Endothelial cell of umbilical vein (primary cell): ENCODE data around the gene CUL3. TPM values are rescaled to one million over a fixed set of nuclear protein-coding genes. Genes with fewer than 3 reads are reported as not detected.

Experiments used
- BruUV-seq: library from RNA; stranded (reverse); fragments of 400-500 nt; replicated peaks from 2 replicates; lab custom pipeline; 2021; lab: Mats Ljungman, UMichigan
- CTCF ChIA-PET: fragments of 300-600, 350-600 bp; sonication (Branson Sonifier 250); formaldehyde crosslinking; loops from one replicate; lab custom pipeline; 2021; ENCODE audit warnings: antibody characterized with exemption, inconsistent platforms; lab: Charles Lee
- POLR2A ChIA-PET: fragments of 300-600, 350-600 bp; sonication (Branson Sonifier 250); formaldehyde crosslinking; loops from one replicate; lab custom pipeline; 2021; ENCODE audit warnings: antibody characterized with exemption, inconsistent platforms; lab: Charles Lee
- DNase-seq: peaks from one replicate; pipeline ENCODE4 v3.0.0-alpha.2; 2011; ENCODE audit warnings: low read depth, low spot score
- FAIRE-seq: peaks from 2 replicates; lab custom pipeline; 2011; peaks lifted over from hg19 to GRCh38; lab: Jason Lieb, UNC
- H2AFZ ChIP-seq: 2 replicates; pipeline ENCODE4 v1.6.0; 2012; ENCODE audit warnings: low read depth, low read length, control low read depth, inconsistent platforms
- H3K27ac ChIP-seq: 2 replicates; pipeline ENCODE4 v1.5.1; 2011; ENCODE audit warnings: low read depth, mild to moderate bottlenecking, control low read depth, low read length, moderate library complexity; ENCODE audit not compliant: insufficient read depth
- H3K27me3 ChIP-seq, 2 experiments: 2 replicates each; pipeline versions ENCODE4 v1.6.0 to v1.6.1; 2011; ENCODE audit warnings: low read length in 2 of 2, mixed read lengths in 1 of 2; ENCODE audit not compliant: control insufficient read depth in 2 of 2, insufficient read depth in 2 of 2
- H3K36me3 ChIP-seq, 2 experiments: 2 replicates in 1 of 2; 3 replicates in 1 of 2; pipeline ENCODE4 v1.5.1; 2011; ENCODE audit warnings: low read length in 2 of 2, mild to moderate bottlenecking in 1 of 2, moderate library complexity in 1 of 2; ENCODE audit not compliant: control insufficient read depth in 2 of 2, insufficient read depth in 2 of 2; ENCODE audit errors: extremely low read depth in 1 of 2
- H3K4me1 ChIP-seq: 3 replicates; pipeline ENCODE4 v1.5.1; 2011; ENCODE audit warnings: mild to moderate bottlenecking, low read length; ENCODE audit not compliant: control insufficient read depth, insufficient read depth; ENCODE audit errors: extremely low read depth
- H3K4me2 ChIP-seq: 2 replicates; pipeline ENCODE4 v1.6.1; 2011; ENCODE audit warnings: low read length, control low read depth, mixed read lengths; ENCODE audit not compliant: insufficient read depth
- H3K4me3 ChIP-seq, 3 experiments: fragments of 200-600 bp in 1 of 3; sonication (generic), shearing (Covaris generic) in 1 of 3; replicated peaks in 1 of 3; 2 replicates each; pipeline ENCODE4 v1.5.1; 2011 to 2016; ENCODE audit warnings: control low read depth in 3 of 3, low read length in 3 of 3, mild to moderate bottlenecking in 2 of 3, inconsistent platforms in 1 of 3, low read depth in 1 of 3, moderate library complexity in 1 of 3; ENCODE audit not compliant: insufficient read depth in 1 of 3
- H3K79me2 ChIP-seq: 2 replicates; pipeline ENCODE4 v1.6.0; 2012; ENCODE audit warnings: low read length, inconsistent platforms; ENCODE audit not compliant: control insufficient read depth, insufficient read depth
- H3K9ac ChIP-seq: replicated peaks from 2 replicates; pipeline ENCODE3; 2011; ENCODE audit warnings: low read length, control low read depth; ENCODE audit not compliant: insufficient read depth; ENCODE audit errors: extremely low read depth
- H3K9me1 ChIP-seq: replicated peaks from 3 replicates; pipeline ENCODE4 v1.6.0; 2011; ENCODE audit warnings: mild to moderate bottlenecking, low read length; ENCODE audit not compliant: control insufficient read depth, insufficient read depth; ENCODE audit errors: extremely low read depth
- H3K9me3 ChIP-seq: replicated peaks from 2 replicates; pipeline ENCODE4 v1.5.1; 2012; ENCODE audit warnings: low read length, inconsistent platforms; ENCODE audit not compliant: control insufficient read depth, insufficient read depth
- H4K20me1 ChIP-seq: replicated peaks from 2 replicates; pipeline ENCODE3; 2011; ENCODE audit warnings: mild to moderate bottlenecking, low read length; ENCODE audit not compliant: control insufficient read depth, insufficient read depth; ENCODE audit errors: extremely low read depth
- GATA2 ChIP-seq: IDR thresholded peaks from 2 replicates; pipeline ENCODE4 v1.7.0; 2011; ENCODE audit warnings: low read depth, mild to moderate bottlenecking, moderate library complexity, mixed read lengths, low read length; ENCODE audit not compliant: insufficient read length, insufficient read depth
- dilution Hi-C: fragments of 300-500 bp; cut with MboI; formaldehyde crosslinking; loops from one replicate; pipeline ENCODE4 v1.15.0; 2019; ENCODE audit warnings: low sequenced_read_pairs; ENCODE audit not compliant: extremely low pct_ligation_motif_present
- intact Hi-C: fragments of 100-400 bp; cut with micrococcal nuclease; formaldehyde crosslinking; loops from one replicate; pipeline ENCODE4 v1.10.0; 2022
- polyA plus RNA-seq, 4 experiments: library from polyadenylated mRNA; depleted of rRNA in 3 of 4; stranded (reverse) in 3 of 4; unstranded in 1 of 4; fragments of >200 nt; gene quantifications; 2 replicates each; pipeline versions ENCODE4 v1.2.1 to v1.2.3, GENCODE V29; 2011 to 2012; ENCODE audit warnings: missing spikeins in 1 of 4
- total RNA-seq: library from RNA; stranded (reverse); gene quantifications from 2 replicates; pipeline ENCODE4 v1.2.3, GENCODE V29; 2021
- TF ChIP-seq, protein P1 (sequence below), 2 donors: IDR thresholded peaks; 1 replicate in 1 of 2; 2 replicates in 1 of 2; pipeline ENCODE4 v1.5.1; 2011; ENCODE audit warnings: low read length in 2 of 2, mild to moderate bottlenecking in 2 of 2, moderate library complexity in 2 of 2, control low read depth in 1 of 2, inconsistent platforms in 1 of 2, low read depth in 1 of 2; ENCODE audit not compliant: insufficient read depth in 1 of 2; ENCODE audit errors: extremely low read depth in 1 of 2

The CUL3 gene
- total and polyA plus RNA-seq, 2 donors (not counting 3 experiments of a cell fraction or from before 2014, with no cell fraction given) = 22.7 to 82.3 TPM

DNA sequence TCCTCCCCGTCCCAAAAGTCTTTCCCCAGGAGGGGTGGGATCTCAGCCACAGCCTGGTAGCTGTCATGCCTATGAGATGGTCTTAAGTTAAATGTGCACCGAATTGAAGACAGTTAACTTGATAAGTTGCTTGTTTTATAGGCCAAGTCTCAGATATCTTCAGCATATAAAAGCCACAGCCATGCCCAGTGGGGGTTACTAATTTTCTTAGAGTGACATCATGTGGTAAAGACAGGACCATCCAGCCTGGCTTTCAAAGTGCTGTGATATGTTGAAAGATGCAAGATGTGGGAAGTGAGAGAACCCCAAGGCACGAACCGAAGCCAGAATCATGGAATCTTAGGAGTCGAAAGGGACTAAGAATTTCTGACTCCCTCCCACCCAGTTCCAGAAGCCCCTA lies 141.1 kb downstream of the CUL3 start:
- intact Hi-C loops (no loop called here), dilution Hi-C loops (no loop called here)
- H3K79me2 ChIP-seq = no peaks in the 10 kb centered on the region
- no peak for TF ChIP-seq GATA2
- TF ChIP-seq, protein P1, sequence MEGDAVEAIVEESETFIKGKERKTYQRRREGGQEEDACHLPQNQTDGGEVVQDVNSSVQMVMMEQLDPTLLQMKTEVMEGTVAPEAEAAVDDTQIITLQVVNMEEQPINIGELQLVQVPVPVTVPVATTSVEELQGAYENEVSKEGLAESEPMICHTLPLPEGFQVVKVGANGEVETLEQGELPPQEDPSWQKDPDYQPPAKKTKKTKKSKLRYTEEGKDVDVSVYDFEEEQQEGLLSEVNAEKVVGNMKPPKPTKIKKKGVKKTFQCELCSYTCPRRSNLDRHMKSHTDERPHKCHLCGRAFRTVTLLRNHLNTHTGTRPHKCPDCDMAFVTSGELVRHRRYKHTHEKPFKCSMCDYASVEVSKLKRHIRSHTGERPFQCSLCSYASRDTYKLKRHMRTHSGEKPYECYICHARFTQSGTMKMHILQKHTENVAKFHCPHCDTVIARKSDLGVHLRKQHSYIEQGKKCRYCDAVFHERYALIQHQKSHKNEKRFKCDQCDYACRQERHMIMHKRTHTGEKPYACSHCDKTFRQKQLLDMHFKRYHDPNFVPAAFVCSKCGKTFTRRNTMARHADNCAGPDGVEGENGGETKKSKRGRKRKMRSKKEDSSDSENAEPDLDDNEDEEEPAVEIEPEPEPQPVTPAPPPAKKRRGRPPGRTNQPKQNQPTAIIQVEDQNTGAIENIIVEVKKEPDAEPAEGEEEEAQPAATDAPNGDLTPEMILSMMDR (IDR thresholded peaks at IDR 0.05; ENCODE audit: extremely low read depth in 1 of 2, insufficient read depth in 1 of 2, low read depth in 1 of 2, low read length in 2 of 2) = peak in 1 of 2 donors; percentile 16
- H4K20me1 ChIP-seq = no peaks in the 10 kb centered on the region
- H3K9me1 ChIP-seq = no peaks in the 10 kb centered on the region
- no peak overlapping the region for H2AFZ ChIP-seq
- DNase-seq (peak; percentile 55), FAIRE-seq (peak; percentile 21)
- H3K27me3 ChIP-seq = no peaks in the 10 kb centered on the region
- ChIA-PET CTCF (interaction anchor here (1.9 kb wide), 1 partner anchor 75 kb away, joined by 12 read pairs; no protein-coding TSS in a partner anchor), POLR2A (no interaction called here)
- no peak overlapping the region for H3K4me2 ChIP-seq
- H3K4me3 ChIP-seq = no peak overlapping the region
- H3K4me1 ChIP-seq = peaks cover 19% of the 10 kb centered on the region
- BruUV-seq = no TSS peak
- no peaks in the 10 kb centered on the region for H3K9me3 ChIP-seq
- H3K27ac ChIP-seq = no peak overlapping the region
- H3K9ac ChIP-seq = no peak overlapping the region
- no peaks in the 10 kb centered on the region for H3K36me3 ChIP-seq
